DMS 273 (cell line): Measurements from ENCODE around the gene IGFBP2.

Experiments
- DNase-seq: peaks from one replicate; lab custom pipeline; 2025; ENCODE audit not compliant: unreplicated experiment; lab: John Stamatoyannopoulos, UW

Gene IGFBP2

DNA sequence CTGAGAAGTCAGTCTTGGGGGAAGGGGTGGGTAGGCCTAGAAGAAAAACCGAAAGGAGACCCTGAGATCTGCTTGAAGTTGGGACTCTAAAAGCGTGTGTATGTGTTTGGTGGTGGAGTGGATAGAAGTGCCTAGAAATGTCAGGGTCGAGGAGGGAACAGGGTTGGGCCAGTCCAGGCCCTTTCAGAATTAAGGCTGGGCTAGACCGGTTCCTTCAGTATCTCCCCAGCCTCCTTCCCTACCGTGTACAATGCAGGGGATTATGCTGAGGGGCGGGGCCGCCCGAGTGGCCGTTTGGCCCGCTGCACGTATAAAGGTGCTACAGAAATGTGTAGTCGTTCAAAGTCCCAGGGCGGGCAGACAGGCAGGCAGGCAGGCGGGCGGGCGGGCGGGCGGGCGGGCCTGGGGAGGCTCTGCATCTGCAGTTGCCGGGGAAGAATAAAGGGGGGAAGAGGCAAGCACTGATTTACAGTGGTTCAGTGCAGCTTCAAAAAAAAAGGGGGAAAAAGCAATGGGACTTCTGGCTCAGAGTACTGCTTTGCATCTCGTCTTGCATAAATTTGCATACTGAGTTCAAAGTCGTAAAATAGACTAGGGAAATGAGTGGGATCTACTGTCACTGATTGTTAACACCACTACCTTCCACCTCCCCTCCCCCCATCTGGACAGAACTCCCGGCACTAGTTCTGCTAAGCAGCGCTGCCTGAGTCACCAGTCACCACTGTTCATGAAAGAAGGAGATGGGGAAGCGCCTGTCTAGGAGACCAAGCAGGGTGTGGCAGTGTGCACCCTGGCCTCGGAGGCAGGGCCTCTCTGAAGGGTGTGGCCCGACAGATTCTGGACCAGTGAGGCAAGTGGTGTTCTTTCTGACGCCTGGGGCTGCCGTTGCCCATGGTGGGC, 3.6 kb downstream of the IGFBP2 start:
- peak; percentile 50 for DNase-seq

DNA sequence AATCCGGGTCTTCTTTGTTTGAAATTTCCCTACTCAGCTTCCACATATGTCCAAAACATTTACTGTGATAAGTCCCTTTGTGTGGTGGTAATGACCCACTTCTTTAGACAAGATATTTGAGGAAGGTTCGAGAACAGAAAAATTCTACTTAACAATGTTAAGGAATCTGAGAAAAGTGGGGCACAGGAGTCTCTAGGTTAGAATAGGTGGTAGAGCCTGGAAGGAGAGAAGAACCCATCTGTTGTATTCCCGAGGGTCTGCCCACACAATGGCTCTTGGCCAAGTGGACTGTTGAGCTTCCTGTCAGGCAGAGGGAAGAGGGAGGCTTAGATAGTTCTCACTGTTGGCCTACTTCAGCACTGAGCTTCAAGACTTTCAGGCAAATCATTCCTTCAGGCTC, 4.3 kb downstream of the IGFBP2 start:
- peak; percentile 28 for DNase-seq

DNA sequence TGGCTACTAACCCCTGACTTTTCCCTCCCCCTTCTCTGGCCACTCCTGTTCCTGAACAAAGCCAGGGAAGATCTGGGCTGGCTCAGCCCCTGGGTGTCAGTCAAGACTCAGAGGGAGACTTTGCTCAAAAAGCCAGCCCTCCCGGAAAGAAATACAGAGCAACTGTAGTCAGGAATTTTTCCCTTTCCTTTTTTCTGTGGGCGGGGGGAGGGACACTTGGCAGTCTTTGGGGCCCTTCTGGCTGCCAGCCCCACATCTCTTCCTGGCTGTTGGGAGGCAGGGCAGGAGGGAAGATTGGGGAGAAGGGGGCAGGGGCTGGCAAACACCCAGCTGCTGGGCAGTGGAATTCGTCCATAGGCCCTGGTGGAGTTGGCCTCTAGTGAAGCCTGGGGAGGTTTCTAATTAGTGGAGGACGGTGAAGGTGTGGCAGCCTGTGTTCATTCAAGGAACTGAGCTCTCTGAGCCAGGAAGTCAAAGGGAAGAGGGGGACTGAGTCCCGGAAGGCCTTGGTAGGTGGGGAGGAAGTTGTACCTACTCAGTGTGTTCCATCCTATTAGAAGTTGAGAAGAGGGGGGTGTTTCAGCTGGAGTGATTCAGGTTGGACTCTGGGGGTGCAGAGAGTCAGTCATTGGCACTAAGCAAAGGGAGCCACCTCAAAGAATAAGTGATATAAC, 10.9 kb downstream of the IGFBP2 start:
- peak; percentile 23 for DNase-seq

DNA sequence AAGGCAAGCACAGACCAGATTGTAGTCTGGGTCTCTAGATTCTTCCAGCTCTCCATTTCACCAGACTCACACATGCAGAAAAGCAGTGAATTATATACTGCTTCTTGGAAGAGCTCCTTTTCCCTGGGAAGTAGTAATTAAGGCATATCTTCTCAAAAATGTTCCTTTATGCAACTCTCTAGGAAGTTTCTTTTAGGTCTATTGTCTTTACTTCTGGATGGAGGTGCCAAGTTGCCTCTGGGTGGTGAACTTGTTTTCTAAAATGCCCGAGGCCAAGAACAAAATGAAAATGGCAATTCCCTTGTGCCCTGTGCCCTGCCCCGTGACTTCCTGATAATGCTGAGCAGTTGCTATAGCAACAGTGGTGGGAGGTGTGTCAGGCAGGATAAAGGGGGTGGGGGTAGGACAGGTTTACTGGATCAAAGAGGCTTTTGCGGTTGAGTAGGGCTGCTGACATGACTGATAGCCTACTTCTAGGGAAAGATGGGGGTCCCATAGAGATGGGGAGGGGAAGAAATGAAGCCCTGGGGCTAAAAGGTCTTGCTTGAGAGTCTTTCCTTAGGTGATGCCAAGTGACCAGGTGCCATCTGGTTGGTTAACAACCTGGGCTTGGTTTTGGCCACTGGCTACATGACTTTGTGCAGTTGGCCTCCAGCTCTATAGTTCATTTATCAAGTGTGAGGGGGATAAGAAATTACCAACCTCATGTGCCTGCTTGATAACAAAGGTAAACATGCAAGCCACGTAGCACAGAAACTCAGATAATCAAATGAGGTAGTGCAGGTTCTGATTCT, 11.8 kb downstream of the IGFBP2 start:
- peak; percentile 41 for DNase-seq

DNA sequence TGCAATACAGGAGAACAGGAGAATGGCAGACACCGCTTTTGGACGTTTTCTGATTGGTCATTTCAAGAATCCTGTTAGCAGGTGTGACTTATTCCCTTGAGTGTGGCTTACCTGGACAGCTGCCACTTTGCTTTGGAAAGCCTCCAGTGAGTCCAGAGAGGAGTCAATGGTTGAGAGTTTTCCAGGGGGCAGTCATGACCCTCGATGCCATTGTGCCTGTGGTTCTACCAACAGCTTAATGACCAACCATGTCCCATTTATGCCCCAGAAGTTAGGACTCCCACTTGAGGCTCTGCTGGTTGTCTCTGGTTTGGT, 12.4 kb downstream of the IGFBP2 start:
- no peak for DNase-seq

DNA sequence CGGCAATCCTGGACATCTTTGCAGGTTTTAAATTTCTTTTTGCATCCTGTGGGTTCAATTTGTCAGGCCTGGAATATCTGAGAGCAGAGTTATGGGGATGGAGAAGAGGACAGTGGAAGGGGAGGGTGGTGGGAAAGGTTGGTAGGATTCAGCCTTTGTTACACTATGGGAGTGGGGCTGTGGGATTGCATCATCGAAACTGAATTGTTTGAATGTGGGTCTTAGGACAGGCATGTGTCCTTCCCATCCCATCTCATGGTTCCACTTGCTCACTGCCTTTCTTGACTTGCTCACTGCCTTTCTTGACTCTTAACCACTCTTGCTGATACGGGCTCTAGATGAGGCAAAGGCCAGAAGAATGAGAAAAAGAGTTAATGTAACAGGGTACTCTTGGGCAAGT, 12.9 kb downstream of the IGFBP2 start:
- DNase-seq = no peak

DNA sequence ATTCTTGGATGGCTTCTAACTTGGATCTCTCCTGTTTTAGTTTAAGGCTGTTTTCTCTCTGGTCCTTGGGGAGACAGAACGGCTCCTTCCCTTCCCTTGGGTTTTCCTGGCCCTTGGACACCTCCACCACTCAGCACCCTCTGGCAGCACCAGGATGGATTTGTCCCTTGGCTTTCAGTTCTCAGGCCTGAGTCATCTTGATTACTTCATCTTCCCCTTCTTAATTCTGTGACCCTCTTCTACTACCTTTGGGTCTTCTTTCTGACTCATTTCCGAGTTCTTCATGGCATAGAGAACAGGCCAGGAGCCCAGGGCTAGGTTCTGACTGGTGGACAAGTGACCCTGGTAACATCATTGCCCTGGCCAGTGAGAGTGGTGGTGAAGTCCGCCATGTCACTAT, 14.9 kb downstream of the IGFBP2 start:
- DNase-seq = no peak

DNA sequence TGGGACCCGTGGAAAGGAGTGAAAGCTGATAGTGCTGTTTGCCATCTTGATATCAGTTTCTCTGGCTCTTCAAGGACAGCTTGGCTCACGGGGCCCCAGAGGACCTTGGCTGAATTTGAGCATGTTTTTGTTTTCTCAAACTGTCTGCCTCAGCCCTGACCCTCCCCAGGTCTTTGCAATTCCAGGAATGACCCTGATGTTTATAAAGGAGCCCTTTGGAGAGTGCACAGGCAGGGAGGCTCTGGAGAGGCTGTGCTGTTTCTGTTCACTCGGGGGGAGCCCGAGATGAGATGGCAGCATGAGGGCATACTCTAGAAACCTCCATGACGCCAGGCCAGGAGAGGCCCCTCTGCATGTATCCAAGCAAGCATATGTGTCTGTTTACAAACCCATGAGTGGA, 16.4 kb downstream of the IGFBP2 start:
- DNase-seq = no peak

DNA sequence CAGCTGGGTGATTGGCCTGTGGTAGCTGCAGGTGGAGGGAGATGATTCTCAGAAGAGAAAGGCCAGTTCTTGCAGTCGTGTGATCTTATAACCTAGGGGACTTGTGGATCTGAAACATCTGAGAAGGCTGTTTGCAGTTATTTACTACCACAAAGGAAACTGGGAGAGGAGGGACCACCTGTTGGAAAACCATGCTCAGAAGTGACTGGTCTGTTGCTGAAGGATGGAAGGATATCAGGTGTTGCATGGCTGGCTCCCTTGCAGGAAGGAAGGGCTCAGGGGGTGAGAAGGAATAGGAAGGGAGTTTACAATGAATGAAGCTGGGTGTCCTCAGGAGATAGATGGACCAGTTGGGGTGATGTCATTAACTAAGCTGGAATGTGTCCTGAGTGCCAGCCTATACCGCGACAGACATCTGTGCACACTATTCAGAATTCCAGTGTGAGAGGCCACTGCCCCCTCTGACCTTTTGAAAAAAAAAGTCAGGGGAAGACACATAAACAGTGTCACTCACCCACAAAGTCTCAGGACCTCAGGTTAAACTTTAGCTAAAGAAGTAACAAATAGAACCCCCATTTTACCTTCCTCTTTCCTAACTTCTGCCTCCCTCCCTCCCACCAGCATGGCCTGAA, 17.5 kb downstream of the IGFBP2 start:
- DNase-seq = peak; percentile 19

DNA sequence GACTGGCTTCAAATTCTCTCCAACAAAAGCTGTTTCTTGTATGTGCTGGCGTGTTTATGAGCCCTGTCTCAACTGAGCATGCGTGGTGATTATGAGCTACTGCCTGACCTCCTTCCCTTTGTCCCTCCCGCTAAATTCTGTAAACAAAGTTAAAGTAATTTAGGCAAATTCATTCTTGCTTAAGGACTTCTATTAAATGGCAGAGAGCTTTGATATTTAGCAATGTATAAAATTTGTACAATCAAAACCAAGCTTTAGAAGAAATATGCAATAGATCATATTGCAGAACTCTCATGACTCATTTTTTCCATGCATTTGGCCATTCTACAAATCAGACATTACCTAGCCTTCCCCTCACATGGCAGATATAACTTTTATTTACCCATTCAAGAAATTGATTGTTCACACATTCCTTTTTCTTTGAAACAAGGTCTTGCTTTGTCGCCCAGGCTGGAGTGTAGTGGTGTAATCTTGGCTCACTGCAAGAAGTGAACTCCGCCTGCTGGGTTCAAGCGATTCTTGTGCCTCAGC, 18.2 kb downstream of the IGFBP2 start:
- DNase-seq = no peak

DNA sequence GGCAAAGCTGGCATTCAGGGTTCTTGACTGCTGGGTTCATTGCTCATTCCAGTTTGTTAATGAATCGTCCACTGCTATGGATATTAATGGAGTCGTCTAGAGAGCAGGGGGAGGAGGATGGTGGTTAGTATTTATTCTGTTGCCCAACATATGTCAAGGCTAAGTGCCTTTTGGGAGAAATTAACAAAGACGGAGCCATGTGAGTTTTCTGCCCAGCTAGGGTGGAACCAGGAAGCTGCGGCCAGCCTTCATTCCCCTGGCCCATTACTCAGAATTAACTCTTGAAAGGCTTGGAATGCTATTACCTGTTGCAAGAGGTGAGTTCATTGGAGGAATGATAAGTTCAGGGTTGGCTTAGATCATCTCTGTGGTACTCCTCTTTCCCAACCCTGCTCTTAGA, 19.3 kb downstream of the IGFBP2 start:
- no peak for DNase-seq

DNA sequence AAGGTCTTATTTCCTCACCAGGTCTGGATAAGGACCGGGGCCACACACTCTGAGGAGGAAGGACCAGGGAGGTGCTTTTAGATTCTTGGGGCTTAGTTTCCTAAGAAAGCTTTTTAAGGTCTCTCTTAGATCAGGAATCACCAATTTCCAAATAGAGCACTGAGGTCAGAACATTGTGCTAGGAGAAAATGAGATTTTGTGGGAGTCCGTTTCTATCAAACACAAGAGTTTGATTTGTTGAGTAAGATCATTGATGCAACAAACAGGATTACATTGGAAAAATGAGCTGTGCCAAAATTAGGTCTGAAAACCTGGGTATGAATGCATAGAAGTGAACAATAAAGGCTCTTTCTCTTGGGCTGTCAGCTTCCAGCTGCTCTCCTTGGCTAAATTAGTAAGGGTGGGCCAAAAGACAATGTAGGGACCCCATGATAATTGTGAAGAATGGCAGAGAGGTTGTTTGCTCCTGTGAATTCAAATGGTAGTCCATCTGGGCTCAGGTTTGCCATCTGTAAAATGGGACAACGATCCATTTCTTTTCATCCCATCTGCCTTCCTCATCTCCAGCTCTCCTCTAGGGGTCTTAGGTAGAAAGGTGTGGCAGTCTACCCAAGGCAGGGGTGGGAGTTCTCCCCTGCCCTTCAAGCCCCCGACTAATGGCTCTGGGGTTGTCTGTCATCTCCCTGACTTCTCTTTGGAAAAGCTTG, 20.0 kb downstream of the IGFBP2 start:
- no peak for DNase-seq

DNA sequence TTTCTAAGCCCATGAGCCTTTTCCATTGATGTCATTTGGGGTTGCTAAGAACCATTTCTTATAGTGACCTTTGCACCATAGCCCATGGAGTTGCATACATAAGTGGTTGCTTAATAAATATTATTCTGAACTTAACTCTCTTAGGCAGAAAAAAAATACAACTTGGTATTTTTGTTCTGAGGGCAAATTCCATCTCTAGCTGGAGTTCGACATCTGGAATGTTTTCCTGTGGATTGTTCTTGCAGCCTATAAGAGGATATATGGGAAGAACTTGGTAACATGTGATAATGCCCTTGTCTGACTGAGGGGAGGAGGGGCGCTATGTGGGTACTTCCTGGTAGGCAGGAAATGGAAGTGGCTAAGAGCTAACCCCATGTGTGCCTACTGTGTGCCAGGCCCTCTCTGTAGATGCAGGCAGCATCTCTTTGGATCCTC, 20.7 kb downstream of the IGFBP2 start:
- DNase-seq = no peak

DNA sequence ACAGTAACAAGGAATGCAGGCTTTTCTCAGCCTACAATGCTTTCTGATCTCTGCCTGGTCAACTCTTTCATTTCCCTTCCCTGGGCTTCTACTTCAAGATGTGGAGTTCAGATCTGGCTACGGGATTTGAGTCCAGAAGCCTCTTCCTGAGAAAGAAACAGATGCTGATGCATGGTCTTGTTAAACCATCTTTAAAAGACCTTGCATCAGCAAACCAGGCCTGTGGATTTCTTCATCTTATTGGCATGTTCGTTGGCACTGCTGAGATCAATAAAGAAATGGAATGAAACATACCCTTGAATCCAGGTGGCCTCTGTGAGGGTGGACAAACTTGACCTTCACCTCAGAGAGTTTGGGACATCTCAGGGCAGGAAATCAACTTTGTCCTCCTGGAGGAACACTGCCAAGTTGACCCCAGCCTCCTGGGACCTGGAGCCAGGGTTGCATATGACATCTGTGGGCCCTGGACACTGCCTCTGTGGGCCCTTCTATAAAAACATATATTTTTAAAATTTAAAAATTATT, 21.4 kb downstream of the IGFBP2 start:
- no peak for DNase-seq

DNA sequence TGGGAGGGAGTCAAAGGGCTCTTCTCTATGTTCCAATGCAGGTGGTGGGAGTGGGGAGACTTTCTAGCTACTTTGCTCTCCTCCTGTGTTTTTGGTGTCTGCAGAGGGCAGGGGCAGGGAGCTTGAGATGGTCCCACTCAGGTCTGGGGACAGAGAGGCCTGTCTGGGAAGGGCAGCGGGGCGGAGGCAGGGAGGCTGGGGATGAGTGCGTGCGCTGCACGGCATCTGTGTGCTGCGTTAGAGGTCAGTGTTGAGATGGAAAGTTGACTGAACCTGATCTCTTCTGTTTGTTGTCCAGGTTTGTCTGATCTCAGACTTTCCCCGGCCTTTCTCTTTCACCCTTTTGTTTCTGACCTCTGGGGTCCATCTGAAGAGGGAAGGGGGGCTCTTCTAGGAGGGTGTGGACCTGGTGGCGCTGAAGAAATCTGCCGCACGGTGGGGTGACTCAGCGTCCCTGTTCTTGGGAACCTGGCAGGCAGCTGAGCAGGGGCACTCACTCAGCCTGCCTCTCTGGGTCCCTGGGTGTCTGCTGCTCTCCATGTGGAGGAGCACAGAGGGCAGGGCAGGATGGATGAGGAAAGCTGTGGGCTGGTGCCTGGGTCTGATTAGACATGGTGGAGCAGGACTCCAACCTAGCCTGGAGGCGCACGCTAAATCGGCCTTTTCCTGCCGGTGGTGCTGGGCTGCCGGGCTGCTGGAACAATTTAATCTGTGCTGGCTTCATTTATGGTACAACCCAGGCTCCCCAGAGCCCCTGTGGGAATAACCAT, 24.1 kb downstream of the IGFBP2 start:
- DNase-seq = no peak

DNA sequence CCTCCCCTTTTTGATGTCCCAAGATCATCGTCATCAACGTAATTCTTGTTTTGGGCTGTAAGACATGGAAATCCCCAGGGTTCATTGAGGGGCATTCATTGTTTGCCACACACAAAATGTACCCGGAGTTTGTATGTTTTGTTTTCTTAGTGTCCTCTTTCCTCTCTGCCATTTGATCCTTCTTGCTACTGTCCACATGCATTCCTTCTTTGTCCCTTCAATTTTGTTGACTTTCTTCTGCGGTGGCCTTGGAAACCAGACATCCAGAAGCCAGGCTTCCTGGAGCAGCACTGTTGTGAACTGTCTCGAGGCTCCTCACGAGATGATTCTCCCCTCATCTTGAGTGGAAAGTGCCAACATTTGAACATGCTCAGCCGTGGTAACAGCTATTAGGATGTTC, 24.8 kb downstream of the IGFBP2 start:
- DNase-seq = no peak

DNA sequence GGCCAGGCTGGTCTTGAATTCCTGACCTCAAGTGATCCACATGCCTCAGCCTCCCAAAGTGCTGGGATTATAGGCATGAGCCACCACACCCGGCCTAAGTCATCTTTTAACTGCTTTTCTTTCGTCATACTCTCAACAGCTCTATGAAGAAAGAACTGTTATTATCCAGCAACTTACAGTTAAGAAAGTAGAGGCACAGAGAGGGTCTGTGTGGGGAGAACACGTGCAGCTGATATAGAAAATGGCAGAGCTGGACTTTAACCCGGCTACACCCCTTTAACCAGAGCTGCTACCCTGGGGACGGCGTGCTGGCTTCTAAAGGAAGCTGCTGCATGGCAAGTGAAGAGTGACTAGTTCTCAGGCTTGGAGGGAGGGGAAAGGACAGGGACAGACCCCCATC, 25.5 kb downstream of the IGFBP2 start:
- no peak for DNase-seq

DNA sequence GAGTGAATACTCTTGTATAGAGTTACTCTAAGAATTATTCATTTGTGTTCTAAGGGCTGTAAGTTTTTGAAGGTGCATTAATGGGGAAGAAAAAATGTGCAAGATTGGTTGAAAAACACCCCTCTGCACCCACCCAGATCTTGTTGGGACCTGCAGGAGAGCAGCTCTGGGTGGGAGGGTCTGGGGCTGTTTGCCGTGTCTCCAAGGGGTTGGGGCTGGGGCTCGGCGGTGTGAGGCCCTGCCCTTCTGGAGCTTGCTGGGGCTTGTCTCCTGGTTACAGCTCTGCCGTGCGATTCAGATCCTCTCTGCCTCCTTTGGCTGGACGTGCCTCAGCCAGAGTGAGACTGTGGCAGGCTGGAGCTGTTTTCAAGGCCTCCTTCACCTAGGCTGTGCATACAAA, 26.1 kb downstream of the IGFBP2 start:
- DNase-seq = no peak

DNA sequence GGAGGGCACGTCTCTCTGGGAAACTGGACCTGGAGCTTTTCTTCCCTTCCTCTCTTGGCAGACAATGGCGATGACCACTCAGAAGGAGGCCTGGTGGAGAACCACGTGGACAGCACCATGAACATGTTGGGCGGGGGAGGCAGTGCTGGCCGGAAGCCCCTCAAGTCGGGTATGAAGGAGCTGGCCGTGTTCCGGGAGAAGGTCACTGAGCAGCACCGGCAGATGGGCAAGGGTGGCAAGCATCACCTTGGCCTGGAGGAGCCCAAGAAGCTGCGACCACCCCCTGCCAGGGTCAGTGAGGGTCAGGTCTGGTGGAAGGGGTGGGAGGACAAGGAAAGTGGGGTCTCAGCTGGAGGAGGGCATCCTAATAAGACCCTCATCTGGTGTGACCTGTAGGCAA, 27.3 kb downstream of the IGFBP2 start:
- no peak for DNase-seq

DNA sequence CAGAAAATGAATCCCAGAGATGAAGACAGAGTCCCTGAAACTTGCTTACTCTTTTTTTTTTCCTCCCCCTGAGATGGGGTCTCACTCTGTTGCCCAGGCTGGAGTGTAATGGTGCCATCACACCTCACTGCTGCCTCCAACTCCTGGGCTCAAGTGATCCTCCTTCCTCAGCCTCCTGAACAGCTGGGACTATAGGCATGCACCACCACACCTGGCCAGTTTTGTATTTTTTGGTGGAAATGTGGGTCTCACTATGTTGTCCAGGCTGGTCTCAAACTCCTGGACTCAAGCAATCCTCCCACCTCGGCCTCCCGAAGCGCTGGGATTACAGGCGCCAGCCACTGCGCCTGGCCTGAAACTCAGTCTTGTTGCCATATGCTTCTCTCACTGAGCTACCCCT, 27.8 kb downstream of the IGFBP2 start:
- no peak for DNase-seq
